ENCODE results near the gene DUSP3. TPM values are rescaled to one million over a fixed set of nuclear protein-coding genes. Genes with fewer than 3 reads are reported as not detected.
A peak's percentile ranks its signal among the peaks of the same experiment; 100 is the strongest.

The DUSP3 gene
- total and polyA plus RNA-seq, 2 of the 13 experiments (the other 11 are each of a cell fraction or from before 2014, with no cell fraction given), result 60.0 to 71.5 TPM

DNA sequence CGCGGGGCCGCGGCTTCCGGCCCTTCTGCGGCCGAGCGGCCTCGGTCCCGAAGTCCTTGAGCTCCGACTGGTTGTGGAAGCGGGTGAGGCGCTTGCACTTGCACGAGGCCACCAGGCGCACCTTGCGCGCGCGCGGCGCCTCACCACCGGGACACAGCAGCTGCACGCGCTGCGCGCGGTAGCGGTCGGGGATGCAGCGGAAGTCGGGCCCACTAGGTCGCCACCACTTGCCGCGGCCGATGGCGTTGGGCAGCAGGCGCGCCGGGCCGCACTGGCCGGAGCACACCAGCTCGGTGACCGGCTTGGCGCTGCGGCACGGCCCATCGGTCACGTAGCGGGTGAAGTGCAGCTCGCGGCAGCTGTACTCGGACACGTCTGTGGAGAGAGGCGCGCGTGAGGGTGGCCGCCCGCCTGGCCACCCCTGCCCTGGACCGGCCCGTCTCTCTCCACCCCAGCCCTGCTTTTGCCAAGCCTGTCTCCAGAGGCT is 23.3 kb downstream of the DUSP3 start (continued):
- TF ChIP-seq MTA1 (CRISPR knock-in tag; IDR thresholded peaks at IDR 0.05; ENCODE audit: borderline replicate concordance), result peak; percentile 85; the same call in 1 of the 2 replicates
- peak; percentile 48 for TF ChIP-seq HNRNPLL (IDR thresholded peaks at IDR 0.05; ENCODE audit: low read depth, low read length, poor library complexity, severe bottlenecking)
- TF ChIP-seq ZNF878 (CRISPR knock-in tag; IDR thresholded peaks at IDR 0.05), result no peak
- no peak for TF ChIP-seq ZSCAN22 (CRISPR knock-in tag; IDR thresholded peaks at IDR 0.05)
- no peak for TF ChIP-seq ZNF777 (CRISPR knock-in tag; IDR thresholded peaks at IDR 0.05)
- no peak for TF ChIP-seq GFI1 (CRISPR knock-in tag; IDR thresholded peaks at IDR 0.05; ENCODE audit: borderline replicate concordance)
- TF ChIP-seq ETV5 (CRISPR knock-in tag; IDR thresholded peaks at IDR 0.05; ENCODE audit: borderline replicate concordance), result peak; percentile 25; the same call in 1 of the 2 replicates
- TF ChIP-seq CCAR2 (optimal IDR thresholded peaks at IDR 0.05; ENCODE audit: low read depth, low read length), result no peak
- peak; percentile 77; the same call in 1 of the 2 replicates for TF ChIP-seq ATF7-NPFF (CRISPR knock-in tag; IDR thresholded peaks at IDR 0.05; ENCODE audit: low read depth)
- TF ChIP-seq NRL (CRISPR knock-in tag; IDR thresholded peaks at IDR 0.05; ENCODE audit: borderline replicate concordance), result peak; percentile 33; the same call in 1 of the 2 replicates
- TF ChIP-seq, protein P1, sequence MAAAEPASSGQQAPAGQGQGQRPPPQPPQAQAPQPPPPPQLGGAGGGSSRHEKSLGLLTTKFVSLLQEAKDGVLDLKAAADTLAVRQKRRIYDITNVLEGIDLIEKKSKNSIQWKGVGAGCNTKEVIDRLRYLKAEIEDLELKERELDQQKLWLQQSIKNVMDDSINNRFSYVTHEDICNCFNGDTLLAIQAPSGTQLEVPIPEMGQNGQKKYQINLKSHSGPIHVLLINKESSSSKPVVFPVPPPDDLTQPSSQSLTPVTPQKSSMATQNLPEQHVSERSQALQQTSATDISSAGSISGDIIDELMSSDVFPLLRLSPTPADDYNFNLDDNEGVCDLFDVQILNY (CRISPR knock-in tag; conservative IDR thresholded peaks at IDR 0.05), result no peak
- TF ChIP-seq, protein P2, sequence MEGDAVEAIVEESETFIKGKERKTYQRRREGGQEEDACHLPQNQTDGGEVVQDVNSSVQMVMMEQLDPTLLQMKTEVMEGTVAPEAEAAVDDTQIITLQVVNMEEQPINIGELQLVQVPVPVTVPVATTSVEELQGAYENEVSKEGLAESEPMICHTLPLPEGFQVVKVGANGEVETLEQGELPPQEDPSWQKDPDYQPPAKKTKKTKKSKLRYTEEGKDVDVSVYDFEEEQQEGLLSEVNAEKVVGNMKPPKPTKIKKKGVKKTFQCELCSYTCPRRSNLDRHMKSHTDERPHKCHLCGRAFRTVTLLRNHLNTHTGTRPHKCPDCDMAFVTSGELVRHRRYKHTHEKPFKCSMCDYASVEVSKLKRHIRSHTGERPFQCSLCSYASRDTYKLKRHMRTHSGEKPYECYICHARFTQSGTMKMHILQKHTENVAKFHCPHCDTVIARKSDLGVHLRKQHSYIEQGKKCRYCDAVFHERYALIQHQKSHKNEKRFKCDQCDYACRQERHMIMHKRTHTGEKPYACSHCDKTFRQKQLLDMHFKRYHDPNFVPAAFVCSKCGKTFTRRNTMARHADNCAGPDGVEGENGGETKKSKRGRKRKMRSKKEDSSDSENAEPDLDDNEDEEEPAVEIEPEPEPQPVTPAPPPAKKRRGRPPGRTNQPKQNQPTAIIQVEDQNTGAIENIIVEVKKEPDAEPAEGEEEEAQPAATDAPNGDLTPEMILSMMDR (CRISPR knock-in tag; IDR thresholded peaks at IDR 0.05), result peak; percentile 29; the same call in 1 of the 2 replicates
- TF ChIP-seq HOXA3 (CRISPR knock-in tag; IDR thresholded peaks at IDR 0.05), result 0 out of 2 replicates have a peak, but pooled peaks have one; percentile 28
- TF ChIP-seq FOXA3 (CRISPR knock-in tag; IDR thresholded peaks at IDR 0.05), result no peak
- no peak for TF ChIP-seq ZNF451 (CRISPR knock-in tag; IDR thresholded peaks at IDR 0.05)
- TF ChIP-seq, protein P3, sequence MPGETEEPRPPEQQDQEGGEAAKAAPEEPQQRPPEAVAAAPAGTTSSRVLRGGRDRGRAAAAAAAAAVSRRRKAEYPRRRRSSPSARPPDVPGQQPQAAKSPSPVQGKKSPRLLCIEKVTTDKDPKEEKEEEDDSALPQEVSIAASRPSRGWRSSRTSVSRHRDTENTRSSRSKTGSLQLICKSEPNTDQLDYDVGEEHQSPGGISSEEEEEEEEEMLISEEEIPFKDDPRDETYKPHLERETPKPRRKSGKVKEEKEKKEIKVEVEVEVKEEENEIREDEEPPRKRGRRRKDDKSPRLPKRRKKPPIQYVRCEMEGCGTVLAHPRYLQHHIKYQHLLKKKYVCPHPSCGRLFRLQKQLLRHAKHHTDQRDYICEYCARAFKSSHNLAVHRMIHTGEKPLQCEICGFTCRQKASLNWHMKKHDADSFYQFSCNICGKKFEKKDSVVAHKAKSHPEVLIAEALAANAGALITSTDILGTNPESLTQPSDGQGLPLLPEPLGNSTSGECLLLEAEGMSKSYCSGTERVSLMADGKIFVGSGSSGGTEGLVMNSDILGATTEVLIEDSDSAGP (CRISPR knock-in tag; IDR thresholded peaks at IDR 0.05; ENCODE audit: borderline replicate concordance), result peak; percentile 57; the same call in 1 of the 2 replicates
- TF ChIP-seq, protein P4, sequence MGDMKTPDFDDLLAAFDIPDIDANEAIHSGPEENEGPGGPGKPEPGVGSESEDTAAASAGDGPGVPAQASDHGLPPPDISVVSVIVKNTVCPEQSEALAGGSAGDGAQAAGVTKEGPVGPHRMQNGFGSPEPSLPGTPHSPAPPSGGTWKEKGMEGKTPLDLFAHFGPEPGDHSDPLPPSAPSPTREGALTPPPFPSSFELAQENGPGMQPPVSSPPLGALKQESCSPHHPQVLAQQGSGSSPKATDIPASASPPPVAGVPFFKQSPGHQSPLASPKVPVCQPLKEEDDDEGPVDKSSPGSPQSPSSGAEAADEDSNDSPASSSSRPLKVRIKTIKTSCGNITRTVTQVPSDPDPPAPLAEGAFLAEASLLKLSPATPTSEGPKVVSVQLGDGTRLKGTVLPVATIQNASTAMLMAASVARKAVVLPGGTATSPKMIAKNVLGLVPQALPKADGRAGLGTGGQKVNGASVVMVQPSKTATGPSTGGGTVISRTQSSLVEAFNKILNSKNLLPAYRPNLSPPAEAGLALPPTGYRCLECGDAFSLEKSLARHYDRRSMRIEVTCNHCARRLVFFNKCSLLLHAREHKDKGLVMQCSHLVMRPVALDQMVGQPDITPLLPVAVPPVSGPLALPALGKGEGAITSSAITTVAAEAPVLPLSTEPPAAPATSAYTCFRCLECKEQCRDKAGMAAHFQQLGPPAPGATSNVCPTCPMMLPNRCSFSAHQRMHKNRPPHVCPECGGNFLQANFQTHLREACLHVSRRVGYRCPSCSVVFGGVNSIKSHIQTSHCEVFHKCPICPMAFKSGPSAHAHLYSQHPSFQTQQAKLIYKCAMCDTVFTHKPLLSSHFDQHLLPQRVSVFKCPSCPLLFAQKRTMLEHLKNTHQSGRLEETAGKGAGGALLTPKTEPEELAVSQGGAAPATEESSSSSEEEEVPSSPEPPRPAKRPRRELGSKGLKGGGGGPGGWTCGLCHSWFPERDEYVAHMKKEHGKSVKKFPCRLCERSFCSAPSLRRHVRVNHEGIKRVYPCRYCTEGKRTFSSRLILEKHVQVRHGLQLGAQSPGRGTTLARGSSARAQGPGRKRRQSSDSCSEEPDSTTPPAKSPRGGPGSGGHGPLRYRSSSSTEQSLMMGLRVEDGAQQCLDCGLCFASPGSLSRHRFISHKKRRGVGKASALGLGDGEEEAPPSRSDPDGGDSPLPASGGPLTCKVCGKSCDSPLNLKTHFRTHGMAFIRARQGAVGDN (CRISPR knock-in tag; IDR thresholded peaks at IDR 0.05), result peak; percentile 92
- TF ChIP-seq ZNF12 (CRISPR knock-in tag; IDR thresholded peaks at IDR 0.05), result no peak
- TF ChIP-seq STAG1 (CRISPR knock-in tag; IDR thresholded peaks at IDR 0.05), result no peak
- no peak for TF ChIP-seq ZSCAN25 (CRISPR knock-in tag; IDR thresholded peaks at IDR 0.05)
- TF ChIP-seq PAWR (CRISPR knock-in tag; IDR thresholded peaks at IDR 0.05; ENCODE audit: borderline replicate concordance), result no peak
